ENCODE measurements around the gene DNMT3A. TPM values are rescaled to one million over a fixed set of nuclear protein-coding genes. Genes with fewer than 3 reads are reported as not detected.

The DNMT3A gene
- total RNA-seq, 1 donor from 2014 or later: 15.4 TPM

DNA sequence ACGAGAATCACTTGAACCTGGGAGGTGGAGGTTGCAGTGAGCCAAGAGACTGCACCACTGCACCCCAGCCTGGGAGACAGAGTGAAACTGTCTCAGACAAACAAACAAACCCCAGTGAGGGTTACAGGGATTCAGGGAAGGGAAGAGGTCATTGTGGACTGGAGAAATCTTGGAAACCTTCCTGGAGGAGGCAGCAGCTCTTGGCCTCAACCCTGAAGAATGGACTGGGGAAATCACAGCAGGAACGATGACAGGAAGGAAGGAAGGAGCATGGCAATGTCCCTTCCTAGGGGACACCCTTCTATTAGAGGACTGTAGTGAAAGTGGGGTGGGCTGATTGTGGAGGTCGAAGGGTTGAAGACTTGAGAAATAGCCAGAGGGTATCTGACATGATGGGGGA is 72.5 kb downstream of the DNMT3A start:
- no peak overlapping the region for H3K4me3 ChIP-seq (ENCODE audit: low read depth, low read length)
- TF ChIP-seq, protein P1, sequence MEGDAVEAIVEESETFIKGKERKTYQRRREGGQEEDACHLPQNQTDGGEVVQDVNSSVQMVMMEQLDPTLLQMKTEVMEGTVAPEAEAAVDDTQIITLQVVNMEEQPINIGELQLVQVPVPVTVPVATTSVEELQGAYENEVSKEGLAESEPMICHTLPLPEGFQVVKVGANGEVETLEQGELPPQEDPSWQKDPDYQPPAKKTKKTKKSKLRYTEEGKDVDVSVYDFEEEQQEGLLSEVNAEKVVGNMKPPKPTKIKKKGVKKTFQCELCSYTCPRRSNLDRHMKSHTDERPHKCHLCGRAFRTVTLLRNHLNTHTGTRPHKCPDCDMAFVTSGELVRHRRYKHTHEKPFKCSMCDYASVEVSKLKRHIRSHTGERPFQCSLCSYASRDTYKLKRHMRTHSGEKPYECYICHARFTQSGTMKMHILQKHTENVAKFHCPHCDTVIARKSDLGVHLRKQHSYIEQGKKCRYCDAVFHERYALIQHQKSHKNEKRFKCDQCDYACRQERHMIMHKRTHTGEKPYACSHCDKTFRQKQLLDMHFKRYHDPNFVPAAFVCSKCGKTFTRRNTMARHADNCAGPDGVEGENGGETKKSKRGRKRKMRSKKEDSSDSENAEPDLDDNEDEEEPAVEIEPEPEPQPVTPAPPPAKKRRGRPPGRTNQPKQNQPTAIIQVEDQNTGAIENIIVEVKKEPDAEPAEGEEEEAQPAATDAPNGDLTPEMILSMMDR (conservative IDR thresholded peaks at IDR 0.05; ENCODE audit: low read depth, low read length): no peak
- DNase-seq (ENCODE audit: low read depth): no peak

DNA sequence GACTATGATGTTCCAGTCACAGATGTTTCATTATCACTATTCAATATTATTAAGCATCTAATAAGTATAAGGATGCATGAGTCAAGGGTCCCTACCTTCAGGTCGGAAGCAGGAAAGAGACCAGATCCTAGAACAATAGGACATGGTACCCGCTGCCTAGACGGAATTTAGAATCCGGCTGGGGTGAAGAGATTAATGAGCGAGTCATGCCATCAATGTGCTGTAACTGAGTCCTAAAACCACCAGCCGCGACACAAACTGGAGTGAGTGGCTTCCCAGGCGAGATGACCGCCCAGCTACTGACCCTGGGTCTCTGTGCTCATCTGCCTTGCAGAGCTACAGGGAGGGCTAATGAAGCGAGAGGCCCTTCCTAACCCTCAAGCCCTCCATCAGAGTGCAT is 73.6 kb downstream of the DNMT3A start:
- no peak for DNase-seq (ENCODE audit: low read depth)
- TF ChIP-seq, protein P1 (conservative IDR thresholded peaks at IDR 0.05; ENCODE audit: low read depth, low read length): no peak

DNA sequence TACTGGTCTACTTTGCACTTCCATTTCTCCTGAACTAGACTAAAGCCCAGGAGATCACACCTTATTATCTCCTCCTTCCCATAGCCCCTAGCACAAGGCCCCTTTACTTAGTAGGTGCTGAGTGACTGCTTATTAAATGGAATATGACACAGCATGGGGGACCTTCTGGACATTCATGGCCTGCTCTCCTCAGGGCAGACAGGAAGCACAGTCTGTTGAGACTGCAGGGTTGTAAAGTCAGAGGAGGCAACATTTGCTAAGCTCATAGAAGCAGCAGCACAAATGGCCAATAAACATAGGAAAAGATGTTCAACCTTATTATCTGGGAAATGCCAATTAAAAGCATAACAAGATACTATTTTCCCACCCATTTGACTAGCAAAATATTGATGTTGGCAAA is 75.3 kb downstream of the DNMT3A start:
- TF ChIP-seq, protein P1 (conservative IDR thresholded peaks at IDR 0.05; ENCODE audit: low read depth, low read length): no peak
- no peak overlapping the region for H3K4me3 ChIP-seq (ENCODE audit: low read depth, low read length)
- DNase-seq (ENCODE audit: low read depth): no peak

More for the DNA sequence above, 73.6 kb downstream of the DNMT3A start:
- H3K4me3 ChIP-seq (ENCODE audit: low read depth, low read length): no peak overlapping the region

DNA sequence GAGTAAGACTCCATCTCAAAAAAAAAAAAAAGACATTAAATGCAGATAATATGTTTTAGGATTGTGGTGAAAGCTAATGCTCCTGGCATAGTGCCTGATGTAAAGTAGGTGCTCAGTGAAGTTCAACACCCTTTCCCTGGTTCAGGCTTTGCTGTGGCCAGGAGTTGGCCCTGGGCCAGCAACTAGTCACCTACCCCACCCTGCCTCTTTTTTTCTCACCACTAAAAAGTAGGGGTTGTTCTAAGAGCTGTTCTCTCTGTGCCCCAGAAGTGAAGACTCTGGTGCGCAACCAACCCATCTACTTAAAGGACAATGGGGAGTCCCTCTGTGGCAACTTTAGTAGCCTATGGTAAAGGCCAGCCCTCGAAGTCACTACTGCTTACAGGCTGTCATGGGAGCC is 75.9 kb downstream of the DNMT3A start:
- no peak overlapping the region for H3K4me3 ChIP-seq (ENCODE audit: low read depth, low read length)
- TF ChIP-seq, protein P1 (conservative IDR thresholded peaks at IDR 0.05; ENCODE audit: low read depth, low read length): no peak
- no peak for DNase-seq (ENCODE audit: low read depth)

DNA sequence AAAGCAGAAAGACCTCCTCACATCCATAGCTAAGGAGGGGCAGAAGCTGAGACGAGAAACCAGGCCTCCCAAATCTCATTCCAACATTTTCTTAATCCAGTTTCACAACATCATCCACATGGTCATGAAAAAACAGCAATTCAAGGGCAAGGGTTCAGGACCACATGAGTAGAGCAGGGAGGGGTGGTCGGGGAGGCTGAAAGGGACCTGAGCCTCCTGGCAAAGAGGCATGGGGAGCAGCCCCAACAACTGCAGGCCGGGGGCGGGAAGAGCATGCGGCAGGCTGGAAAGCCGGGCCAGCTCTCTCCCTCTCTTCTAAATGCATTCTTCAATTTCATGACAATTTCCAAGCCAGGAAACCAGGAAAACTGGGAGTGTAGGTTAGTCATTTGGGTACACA is 76.7 kb downstream of the DNMT3A start:
- DNase-seq (ENCODE audit: low read depth): no peak
- TF ChIP-seq, protein P1 (conservative IDR thresholded peaks at IDR 0.05; ENCODE audit: low read depth, low read length): no peak

DNA sequence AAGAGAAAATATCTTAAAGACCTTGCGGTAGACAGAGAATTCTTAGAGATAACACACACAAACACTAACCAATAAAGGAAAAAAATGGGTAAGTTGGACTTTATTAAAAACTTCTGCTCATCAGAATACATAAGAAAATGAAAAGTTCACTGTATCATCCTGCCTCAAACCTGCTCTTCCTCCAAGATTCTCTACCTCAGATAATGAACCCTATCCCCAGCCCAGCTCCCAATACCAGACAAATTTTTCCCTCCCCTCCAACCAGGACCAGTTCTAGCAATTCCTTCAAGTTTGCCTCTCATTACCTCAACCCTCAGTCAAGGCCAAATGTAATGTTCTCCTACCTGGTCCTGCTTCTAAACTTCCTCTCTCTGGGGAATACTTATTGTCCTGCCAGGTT is 79.4 kb downstream of the DNMT3A start:
- TF ChIP-seq, protein P1 (conservative IDR thresholded peaks at IDR 0.05; ENCODE audit: low read depth, low read length): no peak
- DNase-seq (ENCODE audit: low read depth): no peak

More for the DNA sequence above, 76.7 kb downstream of the DNMT3A start:
- H3K4me3 ChIP-seq (ENCODE audit: low read depth, low read length): no peak overlapping the region

DNA sequence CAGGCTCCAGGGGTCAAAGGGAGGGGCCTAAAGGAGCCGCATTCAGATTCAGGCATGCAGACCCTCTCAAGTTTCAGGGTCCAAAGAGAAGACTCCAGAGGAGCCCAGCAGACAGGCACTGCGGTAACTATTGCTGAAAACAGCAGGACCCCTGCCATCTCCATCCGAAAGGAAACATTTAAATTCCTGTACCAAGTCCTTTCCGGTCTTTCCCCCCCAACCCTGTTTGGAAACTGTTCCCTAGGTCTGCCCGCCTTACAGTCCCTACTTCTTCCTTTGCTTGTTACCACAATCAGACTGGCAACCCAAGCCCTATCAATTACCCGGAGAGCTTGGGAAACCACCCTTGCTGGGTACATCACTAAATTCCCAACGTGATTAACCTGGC is 82.0 kb downstream of the DNMT3A start:
- TF ChIP-seq, protein P1 (conservative IDR thresholded peaks at IDR 0.05; ENCODE audit: low read depth, low read length): no peak
- H3K4me3 ChIP-seq (ENCODE audit: low read depth, low read length): no peak overlapping the region
- no peak for DNase-seq (ENCODE audit: low read depth)

More for the DNA sequence above, 79.4 kb downstream of the DNMT3A start:
- no peak overlapping the region for H3K4me3 ChIP-seq (ENCODE audit: low read depth, low read length)
